ENCODE measurements around the gene NHP2. TPM values are rescaled to one million over a fixed set of nuclear protein-coding genes. Genes with fewer than 3 reads are reported as not detected.

Gene NHP2
- total and polyA plus RNA-seq, 2 donors from 2014 or later, result 98.6 to 129 TPM

GRCh38 chr5:178143901-178144300 lies 9.8 kb downstream of the NHP2 start:
- Histone ChIP-seq H3K9me3 (ENCODE audit: control insufficient read depth in 2 of 3, insufficient read depth in 1 of 3, low read length in 3 of 3) (no peaks in the 10 kb centered on the region), H3K27me3 (ENCODE audit: control insufficient read depth, insufficient read depth, low read length) (no peaks in the 10 kb centered on the region), H3K4me1 (ENCODE audit: control insufficient read depth in 2 of 3, insufficient read depth in 2 of 3, low read depth in 1 of 3, low read length in 3 of 3) (no peaks in the 10 kb centered on the region), H3K4me3 (ENCODE audit: low read length in 3 of 3) (no peak overlapping the region), H3K9ac (ENCODE audit: low read length in 3 of 3) (no peak overlapping the region), H3K36me3 (ENCODE audit: control insufficient read depth in 2 of 3, insufficient read depth in 3 of 3, low read length in 3 of 3) (peaks cover 9 to 55% (median 29%) of the 10 kb centered on the region in 3 donors), H3K27ac (ENCODE audit: low read depth in 2 of 2, low read length in 2 of 2) (no peak overlapping the region)
- TF ChIP-seq CTCF (IDR thresholded peaks at IDR 0.05; ENCODE audit: borderline replicate concordance, extremely low read depth, insufficient read depth), result no peak
- peak in 2 of 5 donors; percentile 85 to 90 for DNase-seq
- FAIRE-seq, result no peak
- intact Hi-C loops (cut with DNase I), result no loop called here

GRCh38 chr5:178143246-178143645 lies 10.4 kb downstream of the NHP2 start:
- Histone ChIP-seq H3K9ac (ENCODE audit: low read length in 3 of 3) (no peak overlapping the region), H3K27ac (ENCODE audit: low read depth in 2 of 2, low read length in 2 of 2) (no peak overlapping the region), H3K27me3 (ENCODE audit: control insufficient read depth, insufficient read depth, low read length) (no peaks in the 10 kb centered on the region), H3K36me3 (ENCODE audit: control insufficient read depth in 2 of 3, insufficient read depth in 3 of 3, low read length in 3 of 3) (peaks cover 9 to 52% (median 27%) of the 10 kb centered on the region in 3 donors), H3K4me1 (ENCODE audit: control insufficient read depth in 2 of 3, insufficient read depth in 2 of 3, low read depth in 1 of 3, low read length in 3 of 3) (no peaks in the 10 kb centered on the region), H3K9me3 (ENCODE audit: control insufficient read depth in 2 of 3, insufficient read depth in 1 of 3, low read length in 3 of 3) (no peaks in the 10 kb centered on the region), H3K4me3 (ENCODE audit: low read length in 3 of 3) (no peak overlapping the region)
- FAIRE-seq (no peak), DNase-seq (no peak)
- intact Hi-C loops (cut with DNase I), result no loop called here
- TF ChIP-seq CTCF (IDR thresholded peaks at IDR 0.05; ENCODE audit: borderline replicate concordance, extremely low read depth, insufficient read depth), result no peak

GRCh38 chr5:178142642-178143041 lies 11.0 kb downstream of the NHP2 start:
- no peaks in the 10 kb centered on the region for H3K9me3 ChIP-seq (ENCODE audit: control insufficient read depth in 2 of 3, insufficient read depth in 1 of 3, low read length in 3 of 3)
- H3K4me3 ChIP-seq (ENCODE audit: low read length in 3 of 3), result no peak overlapping the region
- no peaks in the 10 kb centered on the region for H3K4me1 ChIP-seq (ENCODE audit: control insufficient read depth in 2 of 3, insufficient read depth in 2 of 3, low read depth in 1 of 3, low read length in 3 of 3)
- peaks cover 7 to 48% (median 23%) of the 10 kb centered on the region in 3 donors for H3K36me3 ChIP-seq (ENCODE audit: control insufficient read depth in 2 of 3, insufficient read depth in 3 of 3, low read length in 3 of 3)
- H3K27ac ChIP-seq (ENCODE audit: low read depth in 2 of 2, low read length in 2 of 2), result no peak overlapping the region
- H3K9ac ChIP-seq (ENCODE audit: low read length in 3 of 3), result no peak overlapping the region
- DNase-seq, result no peak
- intact Hi-C loops (cut with DNase I), result no loop called here
- FAIRE-seq, result no peak
- no peak for TF ChIP-seq CTCF (IDR thresholded peaks at IDR 0.05; ENCODE audit: borderline replicate concordance, extremely low read depth, insufficient read depth)
- H3K27me3 ChIP-seq (ENCODE audit: control insufficient read depth, insufficient read depth, low read length), result no peaks in the 10 kb centered on the region

- intact Hi-C loops (cut with DNase I), result no loop called here
- no peak overlapping the region for H3K9ac ChIP-seq (ENCODE audit: low read length in 3 of 3)
- H3K4me3 ChIP-seq (ENCODE audit: low read length in 3 of 3), result no peak overlapping the region
- DNase-seq (no peak), FAIRE-seq (no peak)
- no peaks in the 10 kb centered on the region for H3K9me3 ChIP-seq (ENCODE audit: control insufficient read depth in 2 of 3, insufficient read depth in 1 of 3, low read length in 3 of 3)
- no peaks in the 10 kb centered on the region for H3K27me3 ChIP-seq (ENCODE audit: control insufficient read depth, insufficient read depth, low read length)
- no peak for TF ChIP-seq CTCF (IDR thresholded peaks at IDR 0.05; ENCODE audit: borderline replicate concordance, extremely low read depth, insufficient read depth)
- H3K36me3 ChIP-seq (ENCODE audit: control insufficient read depth in 2 of 3, insufficient read depth in 3 of 3, low read length in 3 of 3), result peaks cover 2 to 40% (median 15%) of the 10 kb centered on the region in 3 donors
- no peaks in the 10 kb centered on the region for H3K4me1 ChIP-seq (ENCODE audit: control insufficient read depth in 2 of 3, insufficient read depth in 2 of 3, low read depth in 1 of 3, low read length in 3 of 3)
- no peak overlapping the region for H3K27ac ChIP-seq (ENCODE audit: low read depth in 2 of 2, low read length in 2 of 2)
These were observed 12.1 kb downstream of the NHP2 start for GRCh38 chr5:178141550-178141949.

Measured in kidney (tissue), 14 donors.